CD4-positive, alpha-beta T cell treated with Interleukin-21 for 1 hour (primary cell): ENCODE measurements around the gene ECT2.
"Not testable (repeated sequence)": the region's sequence is repeated elsewhere in the genome, so short reads cannot be mapped to it uniquely, and the experiment has no call there.

Source experiments
- DNase-seq: peaks from one replicate; pipeline ENCODE4 v3.0.0-alpha.2; 2020

ECT2 gene

GRCh38 chr3:172866726-172867350 lies 116.3 kb downstream of the ECT2 start:
- DNase-seq = not testable (repeated sequence)

GRCh38 chr3:172868582-172869200 lies 118.2 kb downstream of the ECT2 start:
- DNase-seq = no peak

GRCh38 chr3:172869368-172869771 lies 118.8 kb downstream of the ECT2 start:
- DNase-seq = no peak

GRCh38 chr3:172869784-172870518 lies 119.4 kb downstream of the ECT2 start:
- DNase-seq = no peak
